Breast epithelium (tissue), 4 donors: Measurements from ENCODE around the gene LUC7L3. TPM values are rescaled to one million over a fixed set of nuclear protein-coding genes. Genes with fewer than 3 reads are reported as not detected.

Experiments used
- DNase-seq, 2 donors: peaks; one replicate each; pipeline ENCODE4 v3.0.0-alpha.2; 2019; ENCODE audit warnings: low spot score in 2 of 2
- H3K27ac ChIP-seq, 2 donors: fragments of 200-600 bp; sonication (generic) in 1 of 2; one replicate each; pipeline ENCODE4 v1.5.1; 2016 to 2019; ENCODE audit warnings: mild to moderate bottlenecking in 1 of 2
- H3K27me3 ChIP-seq, 2 donors: fragments of 200-600 bp; sonication (generic) in 1 of 2; one replicate each; pipeline versions ENCODE4 v1.5.1 to v1.6.0; 2017 to 2019; ENCODE audit warnings: control low read depth in 1 of 2, mild to moderate bottlenecking in 1 of 2
- H3K36me3 ChIP-seq: fragments of 200-600 bp; one replicate; pipeline ENCODE4 v1.5.1; 2019
- H3K4me1 ChIP-seq, 2 donors: fragments of 200-600 bp; sonication (generic); one replicate each; pipeline ENCODE4 v1.5.1; 2016 to 2019; ENCODE audit warnings: control low read depth in 1 of 2
- H3K4me3 ChIP-seq, 3 donors: fragments of 200-600 bp; sonication (generic); 1 replicate in 2 of 3; 2 replicates in 1 of 3; pipeline ENCODE4 v1.5.1; 2016 to 2019; ENCODE audit warnings: mild to moderate bottlenecking in 3 of 3, moderate library complexity in 2 of 3
- H3K9me3 ChIP-seq, 2 donors: fragments of 200-600 bp; sonication (generic) in 1 of 2; one replicate each; pipeline ENCODE4 v1.5.1; 2016 to 2019; ENCODE audit warnings: control low read depth in 1 of 2
- CTCF ChIP-seq, 3 donors: fragments of 450-650 bp; IDR thresholded peaks; one replicate each; pipeline ENCODE4 v1.5.1; 2016 to 2017; ENCODE audit warnings: antibody characterized with exemption in 3 of 3, mild to moderate bottlenecking in 3 of 3, moderate library complexity in 3 of 3
- POLR2A ChIP-seq: fragments of 450-650 bp; IDR thresholded peaks from one replicate; pipeline ENCODE4 v1.6.1; 2016; ENCODE audit warnings: antibody characterized with exemption, mild to moderate bottlenecking, moderate library complexity
- POLR2AphosphoS5 ChIP-seq, 3 donors: sonication (generic); formaldehyde crosslinking; IDR thresholded peaks; one replicate each; pipeline ENCODE4 v1.6.1; 2017; ENCODE audit warnings: antibody characterized with exemption in 3 of 3
- intact Hi-C: fragments of 100-400 bp; cut with DNase I; formaldehyde crosslinking; loops from one replicate; pipeline ENCODE4 v1.15.1; 2023; ENCODE audit warnings: low total_unique reads
- total RNA-seq, 3 donors: library from RNA; depleted of rRNA; stranded (reverse); fragments of >200 nt; gene quantifications; one replicate each; pipeline ENCODE4 v1.1.0, GENCODE V29; 2016

The LUC7L3 gene
- total RNA-seq, 3 donors from 2014 or later = 70.7 to 161 (median 104) TPM

- H3K27me3 ChIP-seq = no peaks in the 10 kb centered on the region
- peaks cover 0 to 4% of the 10 kb centered on the region in 2 donors for H3K4me1 ChIP-seq
- intact Hi-C loops = loop anchor here (10.0 kb wide), 1 partner anchor 47 kb away; the partner anchor contains the start of gene ABCC3
- no peak overlapping the region for H3K4me3 ChIP-seq
- H3K9me3 ChIP-seq = no peaks in the 10 kb centered on the region
- peak in 1 of 2 donors; percentile 52 for DNase-seq
- TF ChIP-seq CTCF (IDR thresholded peaks at IDR 0.05) = peak; percentile 12 to 76 (median 60)
- TF ChIP-seq POLR2A = no peak
- TF ChIP-seq POLR2AphosphoS5 (IDR thresholded peaks at IDR 0.05) = peak in 1 of 3 donors; percentile 35
- H3K27ac ChIP-seq = no peak overlapping the region
- H3K36me3 ChIP-seq = no peaks in the 10 kb centered on the region
Measured at GRCh38 chr17:50681263-50682200, 37.9 kb upstream of the LUC7L3 start.

- intact Hi-C loops = loop anchor here (10.0 kb wide), 1 partner anchor 48 kb away; the partner anchor contains the start of gene ABCC3
- TF ChIP-seq CTCF (IDR thresholded peaks at IDR 0.05) (no peak), POLR2AphosphoS5 (IDR thresholded peaks at IDR 0.05) (no peak), POLR2A (no peak)
- H3K27ac ChIP-seq = no peak overlapping the region
- no peaks in the 10 kb centered on the region for H3K27me3 ChIP-seq
- H3K4me3 ChIP-seq = no peak overlapping the region
- DNase-seq = no peak
- H3K4me1 ChIP-seq = peaks cover 4 to 10% of the 10 kb centered on the region in 2 donors
- no peaks in the 10 kb centered on the region for H3K9me3 ChIP-seq
- no peaks in the 10 kb centered on the region for H3K36me3 ChIP-seq
Measured at GRCh38 chr17:50682441-50682840, 37.0 kb upstream of the LUC7L3 start.

- Histone ChIP-seq H3K4me1 (peaks cover 4 to 10% of the 10 kb centered on the region in 2 donors), H3K27me3 (no peaks in the 10 kb centered on the region), H3K4me3 (no peak overlapping the region), H3K9me3 (no peaks in the 10 kb centered on the region), H3K27ac (no peak overlapping the region), H3K36me3 (no peaks in the 10 kb centered on the region)
- DNase-seq = no peak
- intact Hi-C loops = loop anchor here (10.0 kb wide), 1 partner anchor 48 kb away; the partner anchor contains the start of gene ABCC3
- no peak for TF ChIP-seq POLR2AphosphoS5 (IDR thresholded peaks at IDR 0.05)
- TF ChIP-seq POLR2A = no peak
- TF ChIP-seq CTCF (IDR thresholded peaks at IDR 0.05) = no peak
Measured at GRCh38 chr17:50682938-50683337, 36.5 kb upstream of the LUC7L3 start.

- H3K27ac ChIP-seq = no peak overlapping the region
- H3K4me1 ChIP-seq = peaks cover 4 to 10% of the 10 kb centered on the region in 2 donors
- TF ChIP-seq POLR2A = no peak
- no peak for TF ChIP-seq POLR2AphosphoS5 (IDR thresholded peaks at IDR 0.05)
- no peak for TF ChIP-seq CTCF (IDR thresholded peaks at IDR 0.05)
- intact Hi-C loops = loop anchor here (10.0 kb wide), 1 partner anchor 49 kb away; the partner anchor contains the start of gene ABCC3
- H3K27me3 ChIP-seq = no peaks in the 10 kb centered on the region
- no peak overlapping the region for H3K4me3 ChIP-seq
- H3K9me3 ChIP-seq = no peaks in the 10 kb centered on the region
- no peak for DNase-seq
- no peaks in the 10 kb centered on the region for H3K36me3 ChIP-seq
Measured at GRCh38 chr17:50683434-50684287, 35.7 kb upstream of the LUC7L3 start.
